H1 (cell line): ENCODE measurements around the gene TSHR. TPM values are rescaled to one million over a fixed set of nuclear protein-coding genes. Genes with fewer than 3 reads are reported as not detected.

Experiments
- EGR1 ChIP-seq: IDR thresholded peaks from 2 replicates; pipeline ENCODE4 v1.6.1; 2011; ENCODE audit warnings: low read depth, low read length, borderline replicate concordance
- MAFK ChIP-seq: IDR thresholded peaks from 2 replicates; pipeline ENCODE4 v1.6.1; 2012; ENCODE audit warnings: low read depth, mild to moderate bottlenecking, improper control_type of control experiment, low read length
- YY1 ChIP-seq: IDR thresholded peaks from 2 replicates; pipeline ENCODE4 v1.6.1; 2011; ENCODE audit warnings: low read depth, mild to moderate bottlenecking, low read length
- polyA plus RNA-seq, 7 experiments: library from polyadenylated mRNA; depleted of rRNA in 3 of 7; stranded (reverse) in 5 of 7; unstranded in 2 of 7; fragments of >200 nt in 5 of 7; fragments of 200-250 nt in 2 of 7; gene quantifications; 1 replicate in 5 of 7; 2 replicates in 1 of 7; 4 replicates in 1 of 7; pipeline versions ENCODE4 v1.2.1 to v1.2.3, GENCODE V29; 2011 to 2013; ENCODE audit warnings: missing spikeins in 2 of 7, mixed read lengths in 2 of 7
- total RNA-seq: library from RNA; stranded (reverse); fragmentation: NEBNext Ultra II Directional; extraction: Animal tissue kit (Norgen Biotek cat#: 25700); gene quantifications from 2 replicates; pipeline ENCODE4 v1.2.1, GENCODE V29; 2021

TSHR gene
- total and polyA plus RNA-seq, 2 of the 8 experiments (the other 6 are each of a cell fraction or from before 2014, with no cell fraction given) = 0.27 TPM; not detected in 1

DNA sequence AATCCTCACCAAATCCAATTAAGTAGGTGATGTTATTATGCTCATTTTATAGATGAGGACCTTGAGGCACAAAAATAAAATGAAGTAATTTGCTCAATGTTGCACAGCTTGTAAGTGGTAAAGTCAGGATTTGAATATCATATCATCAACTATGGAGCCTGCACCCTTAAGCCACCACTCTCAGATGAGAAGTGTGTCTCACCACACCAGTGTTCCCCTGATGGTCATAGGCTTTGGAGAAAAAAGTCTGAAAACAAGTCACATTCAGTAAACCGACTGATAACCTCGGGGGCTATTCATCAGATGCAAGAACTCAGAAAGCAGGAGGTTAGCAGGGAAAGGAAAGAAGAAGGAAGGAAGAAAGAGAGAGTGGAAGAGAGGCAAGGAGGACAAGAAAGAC lies 2.8 kb downstream of the TSHR start (continued):
- TF ChIP-seq YY1 (no peak), EGR1 (no peak), MAFK (no peak)
